Nephron progenitor cell (in vitro differentiated cells): ENCODE results near the gene ARMC6.

Source experiments
- DNase-seq: peaks from one replicate; pipeline ENCODE4 v3.0.0; 2021
- H3K27ac Mint-ChIP-seq: 2 replicates; pipeline ENCODE4 v1.8.0; 2021; ENCODE audit warnings: mild to moderate bottlenecking, moderate library complexity, mixed read lengths
- H3K27me3 Mint-ChIP-seq: 2 replicates; pipeline ENCODE4 v1.8.0; 2021; ENCODE audit warnings: mild to moderate bottlenecking, low read depth, mixed read lengths; ENCODE audit not compliant: poor library complexity
- H3K36me3 Mint-ChIP-seq: 2 replicates; pipeline ENCODE4 v1.8.0; 2021; ENCODE audit warnings: low read depth, mixed read lengths
- H3K4me1 Mint-ChIP-seq: 2 replicates; pipeline ENCODE4 v1.8.0; 2021; ENCODE audit warnings: mixed read lengths
- H3K4me3 Mint-ChIP-seq: 2 replicates; pipeline ENCODE4 v1.8.0; 2021; ENCODE audit warnings: mild to moderate bottlenecking, moderate library complexity, mixed read lengths
- H3K9me3 Mint-ChIP-seq: 2 replicates; pipeline ENCODE4 v1.8.0; 2021; ENCODE audit warnings: mild to moderate bottlenecking, moderate library complexity, mixed read lengths
- TF ChIP-seq, protein P1 (sequence below): fragments of 200-600 bp; sonication (generic); IDR thresholded peaks from 2 replicates; pipeline ENCODE4 v1.5.0; 2021; ENCODE audit warnings: antibody characterized with exemption

Gene ARMC6

GRCh38 chr19:18996351-18996750 lies 37.1 kb upstream of the ARMC6 start:
- no peak for DNase-seq
- Mint-ChIP-seq H3K4me3 (no peak overlapping the region), H3K4me1 (no peaks in the 10 kb centered on the region), H3K27ac (peak overlapping the region; percentile 87), H3K36me3 (peaks cover 67% of the 10 kb centered on the region), H3K27me3 (peaks cover 1% of the 10 kb centered on the region), H3K9me3 (no peaks in the 10 kb centered on the region)
- TF ChIP-seq, protein P1, sequence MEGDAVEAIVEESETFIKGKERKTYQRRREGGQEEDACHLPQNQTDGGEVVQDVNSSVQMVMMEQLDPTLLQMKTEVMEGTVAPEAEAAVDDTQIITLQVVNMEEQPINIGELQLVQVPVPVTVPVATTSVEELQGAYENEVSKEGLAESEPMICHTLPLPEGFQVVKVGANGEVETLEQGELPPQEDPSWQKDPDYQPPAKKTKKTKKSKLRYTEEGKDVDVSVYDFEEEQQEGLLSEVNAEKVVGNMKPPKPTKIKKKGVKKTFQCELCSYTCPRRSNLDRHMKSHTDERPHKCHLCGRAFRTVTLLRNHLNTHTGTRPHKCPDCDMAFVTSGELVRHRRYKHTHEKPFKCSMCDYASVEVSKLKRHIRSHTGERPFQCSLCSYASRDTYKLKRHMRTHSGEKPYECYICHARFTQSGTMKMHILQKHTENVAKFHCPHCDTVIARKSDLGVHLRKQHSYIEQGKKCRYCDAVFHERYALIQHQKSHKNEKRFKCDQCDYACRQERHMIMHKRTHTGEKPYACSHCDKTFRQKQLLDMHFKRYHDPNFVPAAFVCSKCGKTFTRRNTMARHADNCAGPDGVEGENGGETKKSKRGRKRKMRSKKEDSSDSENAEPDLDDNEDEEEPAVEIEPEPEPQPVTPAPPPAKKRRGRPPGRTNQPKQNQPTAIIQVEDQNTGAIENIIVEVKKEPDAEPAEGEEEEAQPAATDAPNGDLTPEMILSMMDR, result no peak

GRCh38 chr19:18996796-18997394 lies 36.5 kb upstream of the ARMC6 start:
- Mint-ChIP-seq H3K27me3 (no peaks in the 10 kb centered on the region), H3K9me3 (no peaks in the 10 kb centered on the region), H3K4me1 (no peaks in the 10 kb centered on the region), H3K4me3 (no peak overlapping the region), H3K27ac (peak overlapping the region; percentile 87), H3K36me3 (peaks cover 69% of the 10 kb centered on the region)
- DNase-seq, result no peak
- TF ChIP-seq, protein P1, result no peak

GRCh38 chr19:18998276-18998675 lies 35.1 kb upstream of the ARMC6 start:
- peaks cover 70% of the 10 kb centered on the region for H3K36me3 Mint-ChIP-seq
- no peaks in the 10 kb centered on the region for H3K4me1 Mint-ChIP-seq
- peak overlapping the region; percentile 71 for H3K27ac Mint-ChIP-seq
- H3K27me3 Mint-ChIP-seq, result no peaks in the 10 kb centered on the region
- TF ChIP-seq, protein P1, result no peak
- no peak for DNase-seq
- H3K4me3 Mint-ChIP-seq, result no peak overlapping the region
- no peaks in the 10 kb centered on the region for H3K9me3 Mint-ChIP-seq

GRCh38 chr19:18999016-18999758 lies 34.2 kb upstream of the ARMC6 start:
- H3K4me1 Mint-ChIP-seq, result no peaks in the 10 kb centered on the region
- H3K27ac Mint-ChIP-seq, result no peak overlapping the region
- DNase-seq, result no peak
- TF ChIP-seq, protein P1, result no peak
- no peak overlapping the region for H3K4me3 Mint-ChIP-seq
- peaks cover 64% of the 10 kb centered on the region for H3K36me3 Mint-ChIP-seq
- H3K9me3 Mint-ChIP-seq, result no peaks in the 10 kb centered on the region
- no peaks in the 10 kb centered on the region for H3K27me3 Mint-ChIP-seq

DNA sequence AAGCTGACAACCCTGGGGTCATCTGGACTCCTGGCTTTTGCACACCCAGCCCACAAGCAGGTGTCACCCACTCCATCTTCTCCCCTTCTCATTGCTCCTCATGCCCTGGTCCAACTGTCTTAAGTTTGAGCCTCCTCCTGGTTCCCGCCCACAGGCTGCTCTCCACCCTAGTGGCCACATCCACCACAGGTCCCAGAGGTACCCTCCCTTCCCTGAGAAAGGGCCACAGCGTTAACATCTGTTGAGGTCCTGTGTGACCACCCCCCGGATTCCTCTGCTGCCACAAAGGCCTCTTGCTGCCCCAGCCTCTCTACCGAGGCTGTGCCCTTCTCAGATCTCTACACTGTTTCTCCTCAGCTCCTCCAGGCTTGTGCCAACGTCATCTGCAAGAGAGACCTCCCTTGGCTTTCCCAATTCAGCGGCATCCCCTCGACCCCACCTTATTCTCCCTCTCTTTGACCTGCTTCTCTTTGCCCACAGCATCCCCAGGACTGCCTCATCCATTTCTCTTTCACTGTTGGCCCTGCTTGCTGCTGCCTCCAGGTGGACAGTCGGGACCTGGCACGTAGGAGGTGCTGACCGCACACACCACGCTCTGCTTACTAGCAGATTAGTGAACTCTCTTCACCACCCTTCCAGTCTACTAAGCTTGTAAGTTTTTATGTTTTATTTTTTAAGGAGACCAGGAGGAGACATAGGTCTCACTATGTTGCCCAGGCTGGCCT lies 33.3 kb upstream of the ARMC6 start:
- Mint-ChIP-seq H3K4me3 (no peak overlapping the region), H3K27me3 (no peaks in the 10 kb centered on the region), H3K36me3 (peaks cover 68% of the 10 kb centered on the region), H3K4me1 (no peaks in the 10 kb centered on the region), H3K27ac (no peak overlapping the region), H3K9me3 (no peaks in the 10 kb centered on the region)
- TF ChIP-seq, protein P1, result peak; percentile 13
- no peak for DNase-seq
